Vagina (tissue), 2 donors: Measurements from ENCODE around the gene FRY.

Experiments used
- POLR2A ChIP-seq, 2 donors: fragments of 450-650 bp; IDR thresholded peaks; one replicate each; pipeline ENCODE4 v1.6.1; 2017; ENCODE audit warnings: antibody characterized with exemption in 2 of 2, mild to moderate bottlenecking in 2 of 2, moderate library complexity in 2 of 2
- POLR2AphosphoS5 ChIP-seq, 2 donors: sonication (generic); formaldehyde crosslinking; IDR thresholded peaks; one replicate each; pipeline ENCODE4 v1.9.0; 2017; ENCODE audit warnings: antibody characterized with exemption in 2 of 2, mild to moderate bottlenecking in 2 of 2, low read depth in 1 of 2; ENCODE audit not compliant: insufficient read depth in 1 of 2
- TF ChIP-seq, protein P1 (sequence below), 3 experiments: fragments of 450-650 bp in 2 of 3; fragments of 200-600 bp in 1 of 3; sonication (generic) in 1 of 3; IDR thresholded peaks; one replicate each; pipeline ENCODE4 v1.5.1; 2017 to 2019; ENCODE audit warnings: antibody characterized with exemption in 3 of 3, mild to moderate bottlenecking in 2 of 3, moderate library complexity in 2 of 3

DNA sequence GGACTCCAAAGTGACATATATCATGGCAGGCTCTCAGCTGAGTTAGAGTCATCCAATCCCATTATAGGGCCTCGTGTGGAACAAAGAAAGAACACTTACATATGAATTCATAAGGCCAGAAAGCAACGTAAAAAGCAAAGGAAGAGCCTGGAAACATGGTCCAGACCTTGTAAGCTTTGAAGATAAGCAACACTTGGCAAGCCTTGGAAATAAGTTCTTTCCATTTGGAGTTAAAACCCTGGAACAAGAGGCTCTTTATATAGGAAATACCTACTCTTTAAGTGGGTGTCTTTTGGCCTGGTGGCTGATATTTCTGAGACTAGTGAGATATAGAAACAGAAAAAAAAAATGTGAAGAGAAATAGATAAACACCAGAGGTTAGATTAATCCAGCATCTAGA, 234.2 kb downstream of the FRY start:
- TF ChIP-seq, protein P1, sequence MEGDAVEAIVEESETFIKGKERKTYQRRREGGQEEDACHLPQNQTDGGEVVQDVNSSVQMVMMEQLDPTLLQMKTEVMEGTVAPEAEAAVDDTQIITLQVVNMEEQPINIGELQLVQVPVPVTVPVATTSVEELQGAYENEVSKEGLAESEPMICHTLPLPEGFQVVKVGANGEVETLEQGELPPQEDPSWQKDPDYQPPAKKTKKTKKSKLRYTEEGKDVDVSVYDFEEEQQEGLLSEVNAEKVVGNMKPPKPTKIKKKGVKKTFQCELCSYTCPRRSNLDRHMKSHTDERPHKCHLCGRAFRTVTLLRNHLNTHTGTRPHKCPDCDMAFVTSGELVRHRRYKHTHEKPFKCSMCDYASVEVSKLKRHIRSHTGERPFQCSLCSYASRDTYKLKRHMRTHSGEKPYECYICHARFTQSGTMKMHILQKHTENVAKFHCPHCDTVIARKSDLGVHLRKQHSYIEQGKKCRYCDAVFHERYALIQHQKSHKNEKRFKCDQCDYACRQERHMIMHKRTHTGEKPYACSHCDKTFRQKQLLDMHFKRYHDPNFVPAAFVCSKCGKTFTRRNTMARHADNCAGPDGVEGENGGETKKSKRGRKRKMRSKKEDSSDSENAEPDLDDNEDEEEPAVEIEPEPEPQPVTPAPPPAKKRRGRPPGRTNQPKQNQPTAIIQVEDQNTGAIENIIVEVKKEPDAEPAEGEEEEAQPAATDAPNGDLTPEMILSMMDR (IDR thresholded peaks at IDR 0.05): no peak
- TF ChIP-seq POLR2AphosphoS5 (IDR thresholded peaks at IDR 0.05; ENCODE audit: insufficient read depth in 1 of 2, low read depth in 1 of 2) (no peak), POLR2A (IDR thresholded peaks at IDR 0.05) (no peak)
